Activated CD8-positive, alpha-beta T cell treated with anti-CD3 and anti-CD28 coated beads for 36 hours (primary cell): ENCODE measurements around the gene NRL. TPM values are rescaled to one million over a fixed set of nuclear protein-coding genes. Genes with fewer than 3 reads are reported as not detected.
A peak's percentile ranks its signal among the peaks of the same experiment; 100 is the strongest.
"Not testable (repeated sequence)": the region's sequence is repeated elsewhere in the genome, so short reads cannot be mapped to it uniquely, and the experiment has no call there.

Experiments used
- ATAC-seq: fragments of 200-7000 bp; cut with Tn5 transposase; one replicate; pipeline ENCODE4 v1.10.0; 2021; ENCODE audit warnings: mild to moderate bottlenecking, moderate library complexity
- CTCF ChIA-PET: fragments of 350-600 bp; sonication (Branson Sonifier 250); formaldehyde crosslinking; loops from one replicate; lab custom pipeline; 2021; ENCODE audit warnings: antibody characterized with exemption; lab: Charles Lee
- POLR2A ChIA-PET: fragments of 350-600 bp; sonication (Branson Sonifier 250); formaldehyde crosslinking; loops from one replicate; lab custom pipeline; 2021; ENCODE audit warnings: antibody characterized with exemption; lab: Charles Lee
- DNase-seq: peaks from one replicate; pipeline ENCODE4 v3.0.0-alpha.2; 2020
- H3K27ac Mint-ChIP-seq: one replicate; pipeline ENCODE4 v1.8.0; 2021; ENCODE audit warnings: mild to moderate bottlenecking, mixed read lengths
- H3K27me3 Mint-ChIP-seq: one replicate; pipeline ENCODE4 v1.8.0; 2021; ENCODE audit warnings: mixed read lengths
- H3K36me3 Mint-ChIP-seq: one replicate; pipeline ENCODE4 v1.8.0; 2021; ENCODE audit warnings: low read depth, mixed read lengths
- H3K4me1 Mint-ChIP-seq: one replicate; pipeline ENCODE4 v1.8.0; 2021; ENCODE audit warnings: low read depth, mixed read lengths
- H3K4me3 Mint-ChIP-seq: one replicate; pipeline ENCODE4 v1.8.0; 2021; ENCODE audit warnings: mild to moderate bottlenecking, moderate library complexity, mixed read lengths
- H3K9me3 Mint-ChIP-seq: one replicate; pipeline ENCODE4 v1.8.0; 2021; ENCODE audit warnings: mixed read lengths
- intact Hi-C: fragments of 100-400 bp; cut with micrococcal nuclease; formaldehyde crosslinking; loops from one replicate; pipeline ENCODE4 v1.10.0; 2022
- total RNA-seq, 2 experiments: library from RNA; stranded (reverse); gene quantifications; one replicate each; pipeline ENCODE4 v1.2.3, GENCODE V29; 2021
- TF ChIP-seq, protein P1 (sequence below): fragments of 200-600 bp; IDR thresholded peaks from one replicate; pipeline ENCODE4 v1.8.0; 2022; ENCODE audit warnings: antibody characterized with exemption, mild to moderate bottlenecking

Gene NRL
- total RNA-seq, 2 experiments from 2014 or later, result 1.8 to 2.5 TPM

DNA sequence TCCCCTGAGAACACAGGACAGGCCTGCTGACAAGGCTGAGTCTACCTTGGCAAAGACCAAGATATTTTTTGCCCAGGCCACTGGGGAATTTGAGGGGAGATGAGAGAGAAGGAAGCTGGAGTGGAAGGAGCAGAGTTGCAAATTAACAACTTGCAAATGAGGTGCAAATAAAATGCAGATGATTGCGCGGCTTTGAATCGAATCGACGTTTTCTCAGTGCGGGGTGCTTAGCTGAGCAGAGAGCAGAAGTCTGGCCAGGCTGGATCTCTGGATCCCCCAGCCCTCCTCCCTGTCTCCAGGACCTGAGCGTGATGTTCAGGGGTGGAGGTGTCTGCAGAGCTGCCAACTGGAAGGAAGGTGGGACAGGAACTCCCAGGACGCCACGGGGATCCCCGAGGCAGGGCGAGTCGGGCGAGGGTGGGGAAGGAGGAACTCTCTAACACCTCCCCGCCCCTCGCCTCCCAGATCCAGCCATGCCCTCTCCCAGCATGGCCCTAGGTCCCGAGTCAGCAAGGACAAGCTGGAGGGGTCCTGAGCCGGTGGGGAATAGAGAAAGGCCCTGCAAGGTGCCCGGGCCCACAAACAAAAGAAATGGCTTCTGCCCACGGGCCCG, 63.5 kb downstream of the NRL start:
- intact Hi-C loops, result no loop called here
- ATAC-seq (no peak), DNase-seq (no peak)
- Mint-ChIP-seq H3K36me3 (no peaks in the 10 kb centered on the region), H3K9me3 (no peaks in the 10 kb centered on the region), H3K4me3 (peak overlapping the region; percentile 67), H3K4me1 (peaks cover 19% of the 10 kb centered on the region), H3K27ac (peak overlapping the region; percentile 10), H3K27me3 (peaks cover 5% of the 10 kb centered on the region)
- POLR2A ChIA-PET, result interaction anchor here (1.3 kb wide), 1 partner anchor 44 kb away, joined by 4 read pairs; no protein-coding TSS in a partner anchor
- TF ChIP-seq, protein P1, sequence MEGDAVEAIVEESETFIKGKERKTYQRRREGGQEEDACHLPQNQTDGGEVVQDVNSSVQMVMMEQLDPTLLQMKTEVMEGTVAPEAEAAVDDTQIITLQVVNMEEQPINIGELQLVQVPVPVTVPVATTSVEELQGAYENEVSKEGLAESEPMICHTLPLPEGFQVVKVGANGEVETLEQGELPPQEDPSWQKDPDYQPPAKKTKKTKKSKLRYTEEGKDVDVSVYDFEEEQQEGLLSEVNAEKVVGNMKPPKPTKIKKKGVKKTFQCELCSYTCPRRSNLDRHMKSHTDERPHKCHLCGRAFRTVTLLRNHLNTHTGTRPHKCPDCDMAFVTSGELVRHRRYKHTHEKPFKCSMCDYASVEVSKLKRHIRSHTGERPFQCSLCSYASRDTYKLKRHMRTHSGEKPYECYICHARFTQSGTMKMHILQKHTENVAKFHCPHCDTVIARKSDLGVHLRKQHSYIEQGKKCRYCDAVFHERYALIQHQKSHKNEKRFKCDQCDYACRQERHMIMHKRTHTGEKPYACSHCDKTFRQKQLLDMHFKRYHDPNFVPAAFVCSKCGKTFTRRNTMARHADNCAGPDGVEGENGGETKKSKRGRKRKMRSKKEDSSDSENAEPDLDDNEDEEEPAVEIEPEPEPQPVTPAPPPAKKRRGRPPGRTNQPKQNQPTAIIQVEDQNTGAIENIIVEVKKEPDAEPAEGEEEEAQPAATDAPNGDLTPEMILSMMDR, result no peak
- CTCF ChIA-PET, result interaction anchor here (0.7 to 3.8 kb wide), 6 partner anchors 17 to 419 kb away, joined by 3 to 35 read pairs (median 4); partner anchors contain the start of gene PCK2

GRCh38 chr14:24050753-24051152, 64.0 kb downstream of the NRL start:
- H3K36me3 Mint-ChIP-seq, H3K9me3 Mint-ChIP-seq, H3K27me3 Mint-ChIP-seq, DNase-seq, intact Hi-C loops, ATAC-seq, H3K27ac Mint-ChIP-seq: not testable (repeated sequence)
- ChIA-PET POLR2A (interaction anchor here (0.9 to 1.3 kb wide), 2 partner anchors 29 to 192 kb away, joined by 3 read pairs; partner anchors contain the start of gene TINF2), CTCF (interaction anchor here (1.3 to 3.8 kb wide), 4 partner anchors 41 to 419 kb away, joined by 4 to 35 read pairs (median 6); partner anchors contain the start of gene PCK2)
- peaks cover 19% of the 10 kb centered on the region for H3K4me1 Mint-ChIP-seq
- peak overlapping the region; percentile 67 for H3K4me3 Mint-ChIP-seq

DNA sequence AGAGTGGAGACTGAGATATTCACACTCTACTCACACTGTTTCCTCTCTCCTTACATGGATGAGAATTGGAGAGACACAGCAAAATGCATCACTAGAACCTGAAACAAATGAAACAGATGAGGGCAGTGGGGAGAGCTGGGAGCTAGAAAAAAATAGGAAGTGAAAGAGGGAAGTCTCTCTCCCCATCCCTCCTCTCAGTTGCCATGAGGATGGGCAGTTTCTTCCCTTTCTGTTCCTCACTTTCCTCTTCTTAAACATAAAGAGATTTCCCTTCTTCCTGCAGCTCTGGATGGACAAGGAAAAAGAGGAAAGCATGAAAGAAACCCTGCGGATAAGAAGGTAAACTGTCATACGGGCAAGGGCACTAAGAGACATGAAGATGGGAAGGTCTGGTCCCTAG, 65.7 kb downstream of the NRL start:
- H3K4me3 Mint-ChIP-seq, DNase-seq, intact Hi-C loops, H3K36me3 Mint-ChIP-seq, ATAC-seq, H3K9me3 Mint-ChIP-seq, POLR2A ChIA-PET, H3K27ac Mint-ChIP-seq: not testable (repeated sequence)
- Mint-ChIP-seq H3K4me1 (peaks cover 24% of the 10 kb centered on the region), H3K27me3 (peaks cover 13% of the 10 kb centered on the region)
- CTCF ChIA-PET, result interaction anchor here (3.1 to 4.4 kb wide), 2 partner anchors 8 to 42 kb away, joined by 11 to 22 read pairs; no protein-coding TSS in a partner anchor

DNA sequence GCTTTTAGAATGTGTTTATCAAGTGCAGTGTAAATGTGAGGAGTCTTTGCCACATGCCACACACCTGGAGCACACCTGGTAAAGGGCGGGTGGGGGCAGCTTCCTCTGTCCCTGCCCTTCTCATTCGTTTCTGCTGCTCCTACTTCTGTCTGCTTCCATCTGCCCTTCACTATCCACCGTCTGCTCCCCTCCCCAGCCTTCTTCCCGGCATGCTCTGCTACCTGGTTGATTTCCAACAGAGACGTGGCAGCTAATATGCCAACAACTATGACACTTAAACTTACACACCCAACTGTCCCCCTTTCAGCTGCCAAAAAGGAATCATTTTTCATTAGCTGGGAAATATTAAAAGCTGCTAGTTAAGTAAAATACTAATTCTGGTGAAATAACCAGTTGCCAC, 72.0 kb downstream of the NRL start:
- intact Hi-C loops, result no loop called here
- H3K36me3 Mint-ChIP-seq, result no peaks in the 10 kb centered on the region
- ChIA-PET CTCF (interaction anchor here (0.8 to 3.9 kb wide), 4 partner anchors 15 to 118 kb away, joined by 3 to 23 read pairs (median 4); partner anchors contain the start of gene IRF9), POLR2A (interaction anchor here (0.7 kb wide), 1 partner anchor 8 kb away, joined by 3 read pairs; no protein-coding TSS in a partner anchor)
- peaks cover 7% of the 10 kb centered on the region for H3K27me3 Mint-ChIP-seq
- H3K4me1 Mint-ChIP-seq, result peaks cover 5% of the 10 kb centered on the region
- TF ChIP-seq, protein P1, result no peak
- no peak for DNase-seq
- no peak overlapping the region for H3K27ac Mint-ChIP-seq
- ATAC-seq, result no peak
- no peak overlapping the region for H3K4me3 Mint-ChIP-seq
- no peaks in the 10 kb centered on the region for H3K9me3 Mint-ChIP-seq

DNA sequence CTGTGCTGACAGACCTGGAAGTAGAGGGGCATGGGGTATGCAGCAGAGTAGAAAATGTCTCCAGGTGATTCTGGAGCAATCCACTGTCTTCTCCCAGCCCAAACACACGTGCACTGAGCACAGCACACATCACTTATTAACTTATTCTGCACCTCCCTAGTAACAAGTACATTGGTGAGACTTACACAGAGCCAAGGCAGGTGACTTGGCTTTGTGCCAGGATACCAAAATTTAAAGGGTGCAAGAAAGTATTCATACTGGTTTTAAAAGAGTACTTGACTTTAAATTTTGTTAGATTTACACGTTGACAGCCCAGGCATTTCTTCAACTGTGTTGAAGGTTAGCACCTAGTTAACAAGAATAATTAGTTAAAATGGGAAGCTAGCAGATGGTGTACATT, 74.1 kb downstream of the NRL start:
- Mint-ChIP-seq H3K4me3 (no peak overlapping the region), H3K4me1 (peaks cover 14% of the 10 kb centered on the region), H3K36me3 (no peaks in the 10 kb centered on the region), H3K27ac (no peak overlapping the region), H3K9me3 (no peaks in the 10 kb centered on the region), H3K27me3 (peaks cover 6% of the 10 kb centered on the region)
- intact Hi-C loops, result no loop called here
- TF ChIP-seq, protein P1, result no peak
- CTCF ChIA-PET, result interaction anchor here (2.1 to 3.9 kb wide), 2 partner anchors 17 to 68 kb away, joined by 6 to 23 read pairs; no protein-coding TSS in a partner anchor
- no peak for ATAC-seq
- no peak for DNase-seq
- POLR2A ChIA-PET, result no interaction called here

GRCh38 chr14:24038686-24039085, 76.1 kb downstream of the NRL start:
- TF ChIP-seq, protein P1, result no peak
- H3K27me3 Mint-ChIP-seq, result no peaks in the 10 kb centered on the region
- no peaks in the 10 kb centered on the region for H3K36me3 Mint-ChIP-seq
- H3K4me3 Mint-ChIP-seq, result no peak overlapping the region
- intact Hi-C loops, result no loop called here
- ChIA-PET POLR2A (no interaction called here), CTCF (interaction anchor here (1.0 to 1.6 kb wide), 3 partner anchors 8 to 70 kb away, joined by 3 to 6 read pairs (median 3); no protein-coding TSS in a partner anchor)
- no peak overlapping the region for H3K27ac Mint-ChIP-seq
- H3K9me3 Mint-ChIP-seq, result no peaks in the 10 kb centered on the region
- DNase-seq (no peak), ATAC-seq (no peak)
- peaks cover 9% of the 10 kb centered on the region for H3K4me1 Mint-ChIP-seq
